ENCODE data around the gene ZNF862. TPM values are rescaled to one million over a fixed set of nuclear protein-coding genes. Genes with fewer than 3 reads are reported as not detected.

Gene ZNF862
- total and polyA plus RNA-seq, 4 experiments from 2014 or later: 9.8 to 88.6 (median 47.4) TPM

DNA sequence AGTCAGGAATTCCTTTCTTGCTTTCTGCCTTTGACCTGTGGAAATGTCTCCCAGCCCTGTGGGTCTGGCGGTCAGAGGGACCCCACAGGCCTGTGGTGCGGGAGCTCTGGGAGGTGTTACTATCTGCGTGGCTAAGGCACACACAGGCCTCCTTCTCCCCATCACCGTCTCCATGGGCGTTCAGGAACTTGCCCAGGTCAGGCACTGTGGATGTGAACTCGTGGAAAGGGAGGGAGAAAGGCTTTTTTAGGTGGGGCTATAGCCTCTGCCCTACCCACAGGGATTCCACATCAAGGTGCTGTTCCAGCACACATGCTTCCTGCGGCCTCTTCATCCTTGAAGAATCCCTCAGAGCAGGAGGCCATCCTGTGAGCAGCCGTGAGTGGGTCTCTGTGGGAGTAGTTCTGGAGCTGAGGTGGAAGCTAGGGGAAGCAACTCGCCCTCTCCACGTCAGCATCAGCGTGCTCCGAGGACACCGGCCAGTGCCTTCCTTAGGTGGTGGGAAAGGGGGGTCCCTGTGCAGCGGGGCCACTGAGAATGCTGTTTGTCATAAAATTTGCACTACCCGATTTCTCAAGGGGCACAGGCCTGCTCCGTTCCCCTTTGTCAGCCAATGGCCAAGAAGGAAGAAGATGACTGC lies 28.1 kb downstream of the ZNF862 start:
- Mint-ChIP-seq H3K9me3 (no peaks in the 10 kb centered on the region), H3K27me3 (no peaks in the 10 kb centered on the region), H3K27ac (peak overlapping the region; percentile 91 to 98 (median 95)), H3K4me1 (peaks cover 60 to 91% (median 81%) of the 10 kb centered on the region in 4 donors), H3K36me3 (peaks cover 22 to 23% of the 10 kb centered on the region in 2 donors), H3K4me3 (peak overlapping the region in 7 of 8 donors; percentile 57 to 91 (median 67))
- H3K4me3 ChIP-seq (ENCODE audit: low read length in 2 of 2): no peak overlapping the region
- H3K27me3 ChIP-seq (ENCODE audit: insufficient read depth, low read length): no peaks in the 10 kb centered on the region
- DNase-seq: no peak
- peaks cover 96% of the 10 kb centered on the region for H3K4me1 ChIP-seq (ENCODE audit: insufficient read depth, low read length)
- H3K9me3 ChIP-seq (ENCODE audit: control insufficient read depth in 1 of 2, low read length in 2 of 2): no peaks in the 10 kb centered on the region
- peak overlapping the region; percentile 70 for H3K27ac ChIP-seq (ENCODE audit: low read depth, low read length)
- POLR2A ChIA-PET (ENCODE audit: partially characterized antibody): interaction anchor here (1.4 to 8.6 kb wide), 6 partner anchors 7 to 27 kb away, joined by 5 to 166 read pairs (median 30); partner anchors contain the start of genes ATP6V0E2 and ZNF862
- CTCF ChIA-PET (ENCODE audit: partially characterized antibody): interaction anchor here (1.3 to 1.7 kb wide), 2 partner anchors 11 to 19 kb away, joined by 3 read pairs; no protein-coding TSS in a partner anchor
- peaks cover 12% of the 10 kb centered on the region for H3K36me3 ChIP-seq (ENCODE audit: insufficient read depth, low read length)
- intact Hi-C loops (cut with micrococcal nuclease): no loop called here

DNA sequence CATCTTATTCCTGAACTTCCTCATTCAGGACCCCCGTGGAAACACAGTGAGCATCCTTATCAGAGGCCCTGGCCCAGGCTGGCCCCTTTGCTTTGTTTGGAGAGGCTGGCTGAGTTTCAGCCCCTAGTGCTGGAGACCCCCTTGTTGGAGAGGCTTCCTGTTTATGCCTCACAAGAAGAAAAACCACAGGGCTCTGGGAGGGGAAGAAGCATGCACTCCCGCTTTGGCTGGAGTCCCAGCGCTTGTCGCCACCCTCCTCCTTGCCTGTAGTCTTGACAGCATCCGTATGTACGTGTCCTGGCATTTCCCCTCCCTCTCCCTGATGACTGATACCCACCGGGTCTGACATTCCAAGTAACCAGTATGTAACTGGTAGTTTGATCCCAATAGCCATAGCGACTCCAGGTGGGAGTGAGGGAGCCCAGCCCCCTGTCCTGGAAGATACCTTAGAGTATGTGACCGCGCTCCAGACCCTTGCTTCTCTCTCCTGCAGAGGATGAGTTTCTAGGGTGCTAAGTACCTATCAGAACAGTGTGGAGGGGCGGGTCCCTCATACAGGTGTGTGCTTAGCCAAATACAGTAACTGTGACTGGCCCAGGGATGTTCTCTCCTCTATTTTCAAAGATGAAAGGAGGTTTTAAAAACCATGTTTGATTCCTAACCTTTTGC lies 28.7 kb downstream of the ZNF862 start:
- Mint-ChIP-seq H3K4me3 (peak overlapping the region in 7 of 8 donors; percentile 45 to 91 (median 67)), H3K9me3 (no peaks in the 10 kb centered on the region), H3K36me3 (peaks cover 18 to 22% of the 10 kb centered on the region in 2 donors), H3K27me3 (no peaks in the 10 kb centered on the region), H3K4me1 (peaks cover 66 to 97% (median 85%) of the 10 kb centered on the region in 4 donors), H3K27ac (peak overlapping the region; percentile 91 to 98 (median 93))
- CTCF ChIA-PET (ENCODE audit: partially characterized antibody): interaction anchor here (1.3 kb wide), 2 partner anchors 12 to 16 kb away, joined by 3 to 5 read pairs; no protein-coding TSS in a partner anchor
- Histone ChIP-seq H3K4me1 (ENCODE audit: insufficient read depth, low read length) (peaks cover 97% of the 10 kb centered on the region), H3K36me3 (ENCODE audit: insufficient read depth, low read length) (peaks cover 9% of the 10 kb centered on the region), H3K4me3 (ENCODE audit: low read length in 2 of 2) (no peak overlapping the region), H3K9me3 (ENCODE audit: control insufficient read depth in 1 of 2, low read length in 2 of 2) (no peaks in the 10 kb centered on the region), H3K27me3 (ENCODE audit: insufficient read depth, low read length) (no peaks in the 10 kb centered on the region), H3K27ac (ENCODE audit: low read depth, low read length) (peak overlapping the region; percentile 70)
- POLR2A ChIA-PET (ENCODE audit: partially characterized antibody): interaction anchor here (0.6 to 8.6 kb wide), 6 partner anchors 8 to 62 kb away, joined by 3 to 166 read pairs (median 28); partner anchors contain the start of gene ZNF862
- intact Hi-C loops (cut with micrococcal nuclease): no loop called here
- no peak for DNase-seq

DNA sequence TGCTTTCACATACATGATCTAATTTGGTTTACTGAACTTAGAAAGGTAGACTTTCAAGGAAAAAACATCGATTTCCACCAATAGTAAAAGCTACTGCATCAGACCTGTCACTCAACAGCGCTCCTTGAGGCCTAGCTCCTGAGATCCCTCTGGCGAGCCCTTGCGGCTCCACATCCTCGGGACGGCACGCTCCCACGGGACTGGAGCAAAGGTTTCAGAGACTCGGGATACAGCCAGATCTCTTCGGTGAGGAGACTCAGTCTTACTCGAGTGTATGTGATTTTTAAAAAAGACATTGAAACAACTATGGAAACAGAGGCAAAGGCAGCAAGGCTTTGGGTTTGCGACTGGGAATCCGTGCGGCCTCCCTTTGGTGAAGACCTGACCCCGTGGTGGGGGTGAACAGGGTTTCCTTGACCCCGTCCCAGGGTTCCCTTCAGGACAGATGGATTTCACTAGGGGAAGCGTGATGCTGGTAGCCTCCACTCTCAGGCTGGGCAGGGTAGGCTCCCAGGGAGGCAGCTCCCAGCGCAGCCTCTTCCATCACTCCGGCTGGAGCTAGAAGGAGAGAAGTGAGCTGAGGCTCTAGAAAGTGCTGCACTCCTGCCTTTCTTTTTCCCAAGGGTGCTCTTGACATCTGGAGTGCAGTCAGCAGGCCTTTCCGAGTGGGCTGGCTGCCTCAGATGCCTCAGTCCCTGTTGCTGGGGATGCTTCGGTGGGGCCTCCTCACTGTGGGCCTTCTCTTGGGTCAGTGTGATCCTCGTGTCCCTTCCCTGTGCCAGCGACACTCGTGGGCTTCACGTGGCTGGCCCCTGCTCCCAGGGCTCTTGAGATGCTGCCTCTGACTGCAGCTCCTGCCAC lies 29.8 kb downstream of the ZNF862 start:
- peak overlapping the region; percentile 70 for H3K27ac ChIP-seq (ENCODE audit: low read depth, low read length)
- H3K9me3 Mint-ChIP-seq: no peaks in the 10 kb centered on the region
- H3K36me3 Mint-ChIP-seq: peaks cover 12% of the 10 kb centered on the region in 2 donors
- H3K9me3 ChIP-seq (ENCODE audit: control insufficient read depth in 1 of 2, low read length in 2 of 2): no peaks in the 10 kb centered on the region
- peaks cover 68 to 100% (median 89%) of the 10 kb centered on the region in 4 donors for H3K4me1 Mint-ChIP-seq
- H3K36me3 ChIP-seq (ENCODE audit: insufficient read depth, low read length): no peaks in the 10 kb centered on the region
- H3K27ac Mint-ChIP-seq: peak overlapping the region; percentile 91 to 98 (median 93)
- intact Hi-C loops (cut with micrococcal nuclease): no loop called here
- H3K4me3 ChIP-seq (ENCODE audit: low read length in 2 of 2): peak overlapping the region in 1 of 2 donors; percentile 3
- H3K4me1 ChIP-seq (ENCODE audit: insufficient read depth, low read length): peaks cover 100% of the 10 kb centered on the region
- POLR2A ChIA-PET (ENCODE audit: partially characterized antibody): interaction anchor here (0.5 to 8.6 kb wide), 9 partner anchors 9 to 180 kb away, joined by 3 to 166 read pairs (median 4); partner anchors contain the start of gene ZNF862
- H3K27me3 ChIP-seq (ENCODE audit: insufficient read depth, low read length): no peaks in the 10 kb centered on the region
- CTCF ChIA-PET (ENCODE audit: partially characterized antibody): interaction anchor here (1.3 to 4.4 kb wide), 3 partner anchors 15 to 30 kb away, joined by 5 to 26 read pairs (median 13); partner anchors contain the start of gene ZNF862
- H3K27me3 Mint-ChIP-seq: no peaks in the 10 kb centered on the region
- H3K4me3 Mint-ChIP-seq: peak overlapping the region; percentile 20 to 91 (median 74)
- DNase-seq: no peak

DNA sequence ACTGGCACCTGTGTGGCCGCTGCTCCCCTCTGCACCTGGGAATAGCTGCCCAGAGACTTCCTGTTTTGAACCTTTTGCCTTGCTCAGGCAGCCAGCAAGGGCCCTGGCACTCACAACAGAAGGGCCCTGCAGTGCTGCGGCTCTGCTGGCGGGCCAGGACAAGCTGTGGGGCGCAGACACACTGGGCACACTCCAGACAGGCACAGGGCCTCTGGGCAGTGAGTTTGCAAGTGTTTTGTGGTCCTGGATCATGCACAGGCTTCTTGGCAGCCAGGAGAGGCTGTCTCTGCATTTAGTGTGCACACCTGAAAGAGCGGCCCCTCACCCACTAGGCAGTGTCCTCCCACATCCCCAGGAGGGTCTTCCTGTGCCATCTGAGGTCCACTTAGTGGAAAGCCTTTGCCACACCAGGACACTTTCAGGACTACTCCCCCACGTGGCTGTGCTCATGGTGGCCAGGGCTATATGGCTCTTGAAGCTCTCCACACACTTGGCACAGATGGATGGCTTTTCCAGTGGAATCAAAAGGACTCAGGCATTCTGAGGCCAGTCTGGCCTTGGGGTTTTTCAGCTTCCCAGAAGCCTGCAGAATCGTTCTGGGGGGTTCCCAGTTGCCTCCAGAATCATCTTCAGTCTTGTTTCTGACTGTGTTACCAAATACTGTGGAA lies 30.6 kb downstream of the ZNF862 start:
- CTCF ChIA-PET (ENCODE audit: partially characterized antibody): interaction anchor here (3.8 to 4.4 kb wide), 3 partner anchors 14 to 31 kb away, joined by 13 to 32 read pairs (median 26); partner anchors contain the start of gene ZNF862
- Mint-ChIP-seq H3K27ac (peak overlapping the region; percentile 84 to 96 (median 91)), H3K4me3 (peak overlapping the region; percentile 20 to 91 (median 74)), H3K9me3 (no peaks in the 10 kb centered on the region), H3K27me3 (no peaks in the 10 kb centered on the region), H3K4me1 (peaks cover 69 to 98% (median 85%) of the 10 kb centered on the region in 4 donors), H3K36me3 (peaks cover 8 to 9% of the 10 kb centered on the region in 2 donors)
- intact Hi-C loops (cut with micrococcal nuclease): no loop called here
- POLR2A ChIA-PET (ENCODE audit: partially characterized antibody): interaction anchor here (0.5 to 8.6 kb wide), 8 partner anchors 7 to 1141 kb away, joined by 3 to 166 read pairs (median 18); partner anchors contain the start of gene ZNF862
- Histone ChIP-seq H3K27ac (ENCODE audit: low read depth, low read length) (peak overlapping the region; percentile 70), H3K4me3 (ENCODE audit: low read length in 2 of 2) (peak overlapping the region in 1 of 2 donors; percentile 3), H3K27me3 (ENCODE audit: insufficient read depth, low read length) (no peaks in the 10 kb centered on the region), H3K36me3 (ENCODE audit: insufficient read depth, low read length) (no peaks in the 10 kb centered on the region), H3K9me3 (ENCODE audit: control insufficient read depth in 1 of 2, low read length in 2 of 2) (no peaks in the 10 kb centered on the region), H3K4me1 (ENCODE audit: insufficient read depth, low read length) (peaks cover 95% of the 10 kb centered on the region)
- DNase-seq: no peak

DNA sequence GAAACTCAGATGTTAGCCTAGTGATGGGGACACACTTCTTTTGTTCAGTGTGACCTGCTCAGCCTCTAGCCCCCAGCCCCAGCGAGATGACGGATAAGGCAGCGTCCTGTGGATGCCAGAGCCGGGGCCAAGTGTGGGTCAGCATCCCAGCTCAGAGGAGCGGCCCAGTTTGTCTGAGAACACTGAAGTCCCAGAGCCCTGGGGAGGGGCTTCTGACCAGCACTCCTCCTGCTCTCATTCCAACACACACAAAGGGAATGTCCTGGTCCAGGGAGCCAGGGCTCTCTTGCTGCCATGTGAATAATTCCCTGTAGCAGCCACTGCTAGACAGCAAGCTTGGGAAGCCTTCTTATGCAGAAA lies 31.1 kb downstream of the ZNF862 start:
- peaks cover 7 to 8% of the 10 kb centered on the region in 2 donors for H3K36me3 Mint-ChIP-seq
- H3K4me1 ChIP-seq (ENCODE audit: insufficient read depth, low read length): peaks cover 90% of the 10 kb centered on the region

DNA sequence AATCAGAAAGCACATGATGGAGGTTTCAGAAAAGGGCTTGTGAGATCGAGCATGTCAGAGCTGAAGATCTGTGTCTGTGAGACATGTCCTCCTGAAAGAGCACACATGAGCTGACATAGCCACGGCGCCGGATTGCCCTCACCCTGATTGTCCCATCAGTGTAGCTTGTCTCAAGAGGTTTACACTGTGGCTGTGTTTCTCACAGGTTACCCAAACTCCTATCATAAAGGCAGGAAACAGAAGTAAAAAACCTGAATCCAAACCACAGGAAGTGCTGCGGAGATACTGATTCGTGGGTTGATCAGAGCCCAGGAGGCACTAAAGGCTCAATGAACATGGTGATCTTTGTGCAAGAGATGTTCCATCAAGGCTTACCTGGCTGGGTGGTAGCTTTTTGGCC lies 31.7 kb downstream of the ZNF862 start:
- Mint-ChIP-seq H3K36me3 (peaks cover 5 to 8% of the 10 kb centered on the region in 2 donors), H3K9me3 (no peaks in the 10 kb centered on the region), H3K27ac (peak overlapping the region; percentile 91 to 97 (median 93)), H3K27me3 (no peaks in the 10 kb centered on the region), H3K4me3 (peak overlapping the region; percentile 78 to 91 (median 84)), H3K4me1 (peaks cover 69 to 96% (median 84%) of the 10 kb centered on the region in 4 donors)
- peak overlapping the region; percentile 70 for H3K27ac ChIP-seq (ENCODE audit: low read depth, low read length)
- POLR2A ChIA-PET (ENCODE audit: partially characterized antibody): interaction anchor here (0.7 to 8.6 kb wide), 10 partner anchors 8 to 1140 kb away, joined by 3 to 166 read pairs (median 3); partner anchors contain the start of gene ZNF862
- no peaks in the 10 kb centered on the region for H3K27me3 ChIP-seq (ENCODE audit: insufficient read depth, low read length)
- CTCF ChIA-PET (ENCODE audit: partially characterized antibody): interaction anchor here (1.0 to 4.4 kb wide), 5 partner anchors 13 to 63 kb away, joined by 4 to 32 read pairs (median 13); partner anchors contain the start of gene ZNF862
- DNase-seq: peak; percentile 68 to 77 (median 73)
- peak overlapping the region in 1 of 2 donors; percentile 34 for H3K4me3 ChIP-seq (ENCODE audit: low read length in 2 of 2)
- H3K9me3 ChIP-seq (ENCODE audit: control insufficient read depth in 1 of 2, low read length in 2 of 2): no peaks in the 10 kb centered on the region
- no peaks in the 10 kb centered on the region for H3K36me3 ChIP-seq (ENCODE audit: insufficient read depth, low read length)
- intact Hi-C loops (cut with micrococcal nuclease): loop anchor here (2.0 kb wide), 1 partner anchor 13 kb away; no protein-coding TSS in a partner anchor
- peaks cover 90% of the 10 kb centered on the region for H3K4me1 ChIP-seq (ENCODE audit: insufficient read depth, low read length)

More for the DNA sequence above, 31.1 kb downstream of the ZNF862 start:
- intact Hi-C loops (cut with micrococcal nuclease): no loop called here
- peaks cover 66 to 96% (median 82%) of the 10 kb centered on the region in 4 donors for H3K4me1 Mint-ChIP-seq
- peak overlapping the region in 7 of 8 donors; percentile 78 to 91 (median 87) for H3K4me3 Mint-ChIP-seq
- no peaks in the 10 kb centered on the region for H3K27me3 Mint-ChIP-seq
- Histone ChIP-seq H3K27ac (ENCODE audit: low read depth, low read length) (peak overlapping the region; percentile 70), H3K36me3 (ENCODE audit: insufficient read depth, low read length) (no peaks in the 10 kb centered on the region), H3K9me3 (ENCODE audit: control insufficient read depth in 1 of 2, low read length in 2 of 2) (no peaks in the 10 kb centered on the region), H3K4me3 (ENCODE audit: low read length in 2 of 2) (peak overlapping the region in 1 of 2 donors; percentile 34), H3K27me3 (ENCODE audit: insufficient read depth, low read length) (no peaks in the 10 kb centered on the region)
- DNase-seq: no peak
- H3K27ac Mint-ChIP-seq: peak overlapping the region; percentile 91 to 97 (median 93)
- ChIA-PET POLR2A (ENCODE audit: partially characterized antibody) (interaction anchor here (0.9 to 8.6 kb wide), 9 partner anchors 8 to 1141 kb away, joined by 3 to 166 read pairs (median 3); partner anchors contain the start of gene ZNF862), CTCF (ENCODE audit: partially characterized antibody) (interaction anchor here (1.0 to 4.4 kb wide), 5 partner anchors 14 to 62 kb away, joined by 4 to 32 read pairs (median 13); partner anchors contain the start of gene ZNF862)
- no peaks in the 10 kb centered on the region for H3K9me3 Mint-ChIP-seq

Data from CD4-positive, alpha-beta memory T cell (primary cell).